ENCODE measurements around the gene ADRA1B.
A peak's percentile ranks its signal among the peaks of the same experiment; 100 is the strongest.

The ADRA1B gene

GRCh38 chr5:159976921-159977320, 60.6 kb downstream of the ADRA1B start:
- no peak for TF ChIP-seq CTCF (conservative IDR thresholded peaks at IDR 0.05; ENCODE audit: low read depth)
- ChIA-PET CTCF (interaction anchor here (1.4 kb wide), 1 partner anchor 10 kb away, joined by 3 read pairs; no protein-coding TSS in a partner anchor), POLR2A (ENCODE audit: low non-redundant PET) (no interaction called here)
- no peak overlapping the region for H3K27ac ChIP-seq
- DNase-seq (ENCODE audit: low spot score): no peak

- CTCF ChIA-PET: interaction anchor here (1.0 kb wide), 1 partner anchor 9 kb away, joined by 3 read pairs; no protein-coding TSS in a partner anchor
- POLR2A ChIA-PET (ENCODE audit: low non-redundant PET): no interaction called here
- no peak for DNase-seq (ENCODE audit: low spot score)
- H3K27ac ChIP-seq: no peak overlapping the region
- no peak for TF ChIP-seq CTCF (conservative IDR thresholded peaks at IDR 0.05; ENCODE audit: low read depth)
Measured at GRCh38 chr5:159978358-159978757, 62.1 kb downstream of the ADRA1B start.

GRCh38 chr5:159982421-159983173, 66.3 kb downstream of the ADRA1B start:
- no peak for TF ChIP-seq CTCF (conservative IDR thresholded peaks at IDR 0.05; ENCODE audit: low read depth)
- DNase-seq (ENCODE audit: low spot score): peak; percentile 78
- POLR2A ChIA-PET (ENCODE audit: low non-redundant PET): no interaction called here
- CTCF ChIA-PET: interaction anchor here (0.8 to 1.0 kb wide), 2 partner anchors 10 to 686 kb away, joined by 3 to 5 read pairs; no protein-coding TSS in a partner anchor
- H3K27ac ChIP-seq: no peak overlapping the region

GRCh38 chr5:159987031-159987674, 70.9 kb downstream of the ADRA1B start:
- ChIA-PET CTCF (interaction anchor here (0.5 to 2.5 kb wide), 56 partner anchors 9 to 907 kb away, joined by 3 to 52 read pairs (median 4); no protein-coding TSS in a partner anchor), POLR2A (ENCODE audit: low non-redundant PET) (no interaction called here)
- DNase-seq (ENCODE audit: low spot score): peak; percentile 89
- H3K27ac ChIP-seq: no peak overlapping the region
- TF ChIP-seq CTCF (conservative IDR thresholded peaks at IDR 0.05; ENCODE audit: low read depth): peak; percentile 94

GRCh38 chr5:159990506-159990905, 74.2 kb downstream of the ADRA1B start:
- no peak for DNase-seq (ENCODE audit: low spot score)
- POLR2A ChIA-PET (ENCODE audit: low non-redundant PET): no interaction called here
- TF ChIP-seq CTCF (conservative IDR thresholded peaks at IDR 0.05; ENCODE audit: low read depth): peak; percentile 35; the same call in 1 of the 2 replicates
- CTCF ChIA-PET: no interaction called here
- H3K27ac ChIP-seq: no peak overlapping the region

- DNase-seq (ENCODE audit: low spot score): no peak
- TF ChIP-seq CTCF (conservative IDR thresholded peaks at IDR 0.05; ENCODE audit: low read depth): no peak
- CTCF ChIA-PET: interaction anchor here (0.6 kb wide), 2 partner anchors 667 to 706 kb away, joined by 3 to 4 read pairs; no protein-coding TSS in a partner anchor
Measured at GRCh38 chr5:159992566-159992965, 76.3 kb downstream of the ADRA1B start.

More at GRCh38 chr5:159992566-159992965, 76.3 kb downstream of the ADRA1B start:
- POLR2A ChIA-PET (ENCODE audit: low non-redundant PET): no interaction called here
- no peak overlapping the region for H3K27ac ChIP-seq

Measured in RWPE1 (cell line).